GM13977 (cell line): Measurements from ENCODE around the gene DEFB112.

Experiments used
- DNase-seq: peaks from one replicate; pipeline ENCODE4 v3.0.0; 2012; ENCODE audit warnings: low spot score
- in situ Hi-C: fragments of 300-500 bp; cut with MboI; formaldehyde crosslinking; loops from one replicate; pipeline ENCODE4 v1.12.0; 2022; ENCODE audit warnings: low sequenced_read_pairs, low pct_unique_long_range_greater_than_20kb, mixed read lengths, inconsistent platforms; ENCODE audit not compliant: unreplicated experiment
- TF ChIP-seq, protein P1 (sequence below): IDR thresholded peaks from 2 replicates; pipeline ENCODE4 v1.5.1; 2012; ENCODE audit warnings: mild to moderate bottlenecking, control low read depth; ENCODE audit not compliant: insufficient read depth; ENCODE audit errors: extremely low read depth, missing control alignments

Gene DEFB112

DNA sequence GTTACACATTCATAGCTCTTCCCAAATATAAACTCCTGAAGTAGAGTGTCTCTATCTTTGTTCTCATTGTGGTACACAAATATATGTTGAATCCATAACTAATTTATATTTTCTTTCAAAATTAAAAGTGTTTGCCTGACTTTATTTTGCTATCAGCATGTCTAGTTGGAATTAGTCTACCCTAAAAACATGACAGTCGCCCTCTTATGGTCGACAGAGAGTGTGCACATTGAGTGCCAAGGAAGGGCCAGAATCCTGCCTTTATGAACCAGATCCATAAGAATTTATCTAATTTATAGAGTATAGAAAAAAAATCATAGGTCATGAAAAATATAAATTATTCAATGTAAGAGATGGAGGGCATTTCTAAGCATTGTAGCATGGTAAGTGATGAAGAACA, 12.3 kb upstream of the DEFB112 start:
- DNase-seq: no peak
- TF ChIP-seq, protein P1, sequence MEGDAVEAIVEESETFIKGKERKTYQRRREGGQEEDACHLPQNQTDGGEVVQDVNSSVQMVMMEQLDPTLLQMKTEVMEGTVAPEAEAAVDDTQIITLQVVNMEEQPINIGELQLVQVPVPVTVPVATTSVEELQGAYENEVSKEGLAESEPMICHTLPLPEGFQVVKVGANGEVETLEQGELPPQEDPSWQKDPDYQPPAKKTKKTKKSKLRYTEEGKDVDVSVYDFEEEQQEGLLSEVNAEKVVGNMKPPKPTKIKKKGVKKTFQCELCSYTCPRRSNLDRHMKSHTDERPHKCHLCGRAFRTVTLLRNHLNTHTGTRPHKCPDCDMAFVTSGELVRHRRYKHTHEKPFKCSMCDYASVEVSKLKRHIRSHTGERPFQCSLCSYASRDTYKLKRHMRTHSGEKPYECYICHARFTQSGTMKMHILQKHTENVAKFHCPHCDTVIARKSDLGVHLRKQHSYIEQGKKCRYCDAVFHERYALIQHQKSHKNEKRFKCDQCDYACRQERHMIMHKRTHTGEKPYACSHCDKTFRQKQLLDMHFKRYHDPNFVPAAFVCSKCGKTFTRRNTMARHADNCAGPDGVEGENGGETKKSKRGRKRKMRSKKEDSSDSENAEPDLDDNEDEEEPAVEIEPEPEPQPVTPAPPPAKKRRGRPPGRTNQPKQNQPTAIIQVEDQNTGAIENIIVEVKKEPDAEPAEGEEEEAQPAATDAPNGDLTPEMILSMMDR: peak; percentile 50
- in situ Hi-C loops: no loop called here

DNA sequence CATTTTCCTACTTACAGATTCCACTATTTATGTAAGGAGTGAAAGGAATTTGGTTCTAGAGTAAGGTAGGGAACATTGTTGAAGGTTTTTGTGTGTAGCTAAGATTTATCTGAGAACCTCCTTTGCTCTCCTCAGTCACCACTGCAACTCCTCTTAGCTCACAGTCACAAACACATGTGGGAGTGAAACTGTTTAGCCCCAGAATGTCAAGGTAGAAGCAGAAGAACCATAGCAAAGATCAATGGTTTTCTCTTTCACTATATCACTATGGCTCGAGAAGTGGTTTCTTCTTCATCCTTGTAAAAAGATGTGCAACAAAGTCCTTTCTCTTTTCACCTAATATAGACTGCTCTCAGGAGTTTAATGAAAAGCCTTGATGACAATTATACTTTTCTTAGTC, 6.5 kb upstream of the DEFB112 start:
- in situ Hi-C loops: no loop called here
- DNase-seq: no peak
- TF ChIP-seq, protein P1: no peak

DNA sequence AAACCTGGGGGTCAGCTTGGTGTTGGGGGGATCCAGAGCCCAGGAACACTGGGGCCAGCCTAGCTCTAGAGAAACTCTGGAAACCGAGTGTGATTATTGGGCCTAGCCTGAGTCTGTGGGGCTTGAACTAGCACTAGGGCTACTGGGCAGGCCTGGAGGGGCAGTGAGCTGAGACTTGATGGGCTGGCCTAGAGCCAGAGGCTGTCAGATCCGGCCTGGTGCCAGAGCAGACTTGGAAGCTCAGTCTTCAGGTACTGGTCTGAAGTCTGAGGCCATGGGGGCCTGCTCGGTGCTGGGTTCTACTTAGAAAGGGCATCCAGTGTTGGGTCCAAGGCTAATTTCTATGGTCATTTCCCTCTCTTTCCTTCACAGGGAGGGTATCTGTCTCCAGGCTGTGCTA, 2.7 kb downstream of the DEFB112 start:
- DNase-seq: no peak

DNA sequence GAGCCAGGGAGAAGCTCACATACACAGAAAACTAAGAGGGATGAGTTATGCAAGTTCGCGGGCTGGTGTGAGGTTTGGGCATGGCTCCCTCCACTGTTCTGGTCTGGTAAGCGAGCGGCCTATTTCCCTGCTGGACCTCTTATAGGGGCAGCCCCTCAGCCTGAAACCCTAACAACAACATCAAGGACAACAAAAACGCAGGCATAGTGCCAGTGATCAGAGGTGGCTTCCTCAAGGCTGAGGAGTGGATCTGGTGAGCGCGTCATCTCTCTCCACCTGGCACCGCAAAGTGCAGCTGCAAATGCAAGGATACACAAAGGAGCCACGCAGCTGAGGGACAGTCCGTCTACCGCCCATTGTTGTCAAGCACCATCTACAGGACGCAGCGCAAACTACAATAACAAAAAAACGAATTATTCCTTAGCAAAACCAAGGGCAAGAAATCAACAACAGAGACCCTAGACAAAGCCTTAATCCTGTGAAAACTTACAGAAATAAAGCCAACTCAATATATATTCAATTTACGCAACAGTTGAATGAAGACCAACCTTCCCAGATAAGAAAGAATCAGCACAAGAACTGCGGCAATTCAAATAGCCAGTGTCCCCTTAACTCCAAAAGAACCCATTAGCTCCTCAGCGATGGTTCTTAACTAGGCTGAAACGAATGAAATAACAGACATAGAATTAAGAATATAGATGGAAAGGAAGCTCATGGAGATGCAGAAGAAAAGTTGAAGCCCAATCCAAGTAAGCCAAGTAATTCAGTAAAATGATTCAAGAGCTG, 18.8 kb downstream of the DEFB112 start:
- TF ChIP-seq, protein P1: peak; percentile 48
- in situ Hi-C loops: no loop called here
- DNase-seq: peak; percentile 3

More for the DNA sequence above, 2.7 kb downstream of the DEFB112 start:
- TF ChIP-seq, protein P1: no peak
- in situ Hi-C loops: no loop called here

DNA sequence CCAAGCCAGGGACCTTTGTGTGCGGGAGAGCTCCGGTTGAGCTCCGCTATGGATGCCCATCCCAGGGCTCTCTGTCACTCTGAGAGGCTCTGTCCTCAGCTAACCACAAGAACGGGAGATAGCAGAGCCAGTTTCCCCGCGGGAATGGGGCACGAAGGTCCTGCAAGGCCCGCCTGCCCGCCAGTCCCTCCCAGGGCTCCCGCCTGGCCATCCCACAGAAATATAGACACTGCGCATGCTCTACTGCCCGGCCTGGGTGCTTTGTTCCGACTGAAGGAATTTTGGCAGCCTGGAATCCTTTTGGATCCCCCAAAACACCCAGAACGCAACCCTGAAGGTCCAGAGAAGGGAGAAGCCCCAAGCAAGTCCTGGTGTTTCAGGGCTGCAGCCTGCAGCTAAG, 19.4 kb downstream of the DEFB112 start:
- in situ Hi-C loops: no loop called here
- TF ChIP-seq, protein P1: no peak
- DNase-seq: no peak

DNA sequence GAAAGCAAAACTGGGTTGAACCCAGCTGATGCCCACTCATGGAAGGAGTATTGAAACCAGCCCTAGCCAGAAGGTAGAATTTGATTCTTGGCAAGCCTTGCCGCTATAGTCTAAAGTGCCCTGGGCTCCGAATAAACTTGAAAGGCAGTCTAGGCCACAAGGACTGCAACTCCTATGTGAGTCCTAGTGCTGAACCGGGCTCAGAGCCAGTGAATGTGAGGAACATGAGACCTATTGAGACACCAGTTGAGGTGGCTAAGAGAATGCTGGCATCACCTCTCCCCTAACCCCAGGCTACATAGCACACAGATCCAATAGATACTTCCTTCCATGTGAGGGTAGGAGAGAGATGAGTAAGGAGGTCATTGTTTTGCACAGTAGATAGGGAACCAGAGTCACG, 24.5 kb downstream of the DEFB112 start:
- in situ Hi-C loops: no loop called here
- TF ChIP-seq, protein P1: no peak

More for the DNA sequence above, 24.5 kb downstream of the DEFB112 start:
- DNase-seq: no peak
